ENCODE data around the gene NGEF.

The NGEF gene

GRCh38 chr2:232894746-232895145 lies 118.3 kb downstream of the NGEF start:
- DNase-seq, result no peak

- no peak for DNase-seq
These were observed 118.8 kb downstream of the NGEF start for GRCh38 chr2:232894251-232894650.

- DNase-seq, result no peak
These were observed 119.2 kb downstream of the NGEF start for GRCh38 chr2:232893834-232894233.

GRCh38 chr2:232892843-232893242 lies 120.2 kb downstream of the NGEF start:
- no peak for DNase-seq

GRCh38 chr2:232892221-232892620 lies 120.8 kb downstream of the NGEF start:
- DNase-seq, result no peak

- DNase-seq, result no peak
These were observed 121.4 kb downstream of the NGEF start for GRCh38 chr2:232891621-232892071.

GRCh38 chr2:232890896-232891601 lies 122.0 kb downstream of the NGEF start:
- no peak for DNase-seq

- DNase-seq, result no peak
These were observed 122.5 kb downstream of the NGEF start for GRCh38 chr2:232890536-232890895.

- no peak for DNase-seq
These were observed 123.1 kb downstream of the NGEF start for GRCh38 chr2:232889876-232890401.

- no peak for DNase-seq
These were observed 124.1 kb downstream of the NGEF start for GRCh38 chr2:232888839-232889529.

- DNase-seq, result no peak
These were observed 124.8 kb downstream of the NGEF start for GRCh38 chr2:232888099-232888836.

GRCh38 chr2:232887171-232887850 lies 125.7 kb downstream of the NGEF start:
- DNase-seq, result no peak

- no peak for DNase-seq
These were observed 126.4 kb downstream of the NGEF start for GRCh38 chr2:232886632-232887031.

GRCh38 chr2:232886176-232886575 lies 126.9 kb downstream of the NGEF start:
- no peak for DNase-seq

GRCh38 chr2:232885264-232885961 lies 127.6 kb downstream of the NGEF start:
- DNase-seq, result no peak

GRCh38 chr2:232884549-232885263 lies 128.3 kb downstream of the NGEF start:
- no peak for DNase-seq

GRCh38 chr2:232884001-232884421 lies 129.0 kb downstream of the NGEF start:
- no peak for DNase-seq

- no peak for DNase-seq
These were observed 129.8 kb downstream of the NGEF start for GRCh38 chr2:232883116-232883721.

- DNase-seq, result no peak
These were observed 130.4 kb downstream of the NGEF start for GRCh38 chr2:232882505-232883115.

- no peak for DNase-seq
These were observed 131.0 kb downstream of the NGEF start for GRCh38 chr2:232882085-232882484.

Measured in DMS79 treated with DMSO at 0.1 percent for 48 hours (cell line).